Muscle layer of colon (tissue), 2 donors: ENCODE measurements around the gene PRKG2.

Experiments used
- H3K27ac ChIP-seq: one replicate; pipeline ENCODE4 v1.7.0; 2013; ENCODE audit warnings: low read depth, mild to moderate bottlenecking, low read length, moderate library complexity
- H3K27me3 ChIP-seq, 2 donors: one replicate each; pipeline ENCODE4 v1.7.0; 2013; ENCODE audit warnings: low read length in 2 of 2, mild to moderate bottlenecking in 2 of 2; ENCODE audit not compliant: insufficient read depth in 2 of 2, control insufficient read depth in 1 of 2
- H3K36me3 ChIP-seq: one replicate; pipeline ENCODE4 v1.7.0; 2013; ENCODE audit warnings: mild to moderate bottlenecking, low read length; ENCODE audit not compliant: insufficient read depth
- H3K4me1 ChIP-seq: one replicate; pipeline ENCODE4 v1.7.0; 2013; ENCODE audit warnings: mild to moderate bottlenecking, low read length; ENCODE audit not compliant: insufficient read depth
- H3K4me3 ChIP-seq, 2 donors: one replicate each; pipeline ENCODE4 v1.7.0; 2013; ENCODE audit warnings: low read length in 2 of 2, low read depth in 1 of 2, mild to moderate bottlenecking in 1 of 2, moderate library complexity in 1 of 2
- H3K9ac ChIP-seq: one replicate; pipeline ENCODE4 v1.7.0; 2013; ENCODE audit warnings: low read length
- H3K9me3 ChIP-seq: one replicate; pipeline ENCODE4 v1.7.0; 2013; ENCODE audit warnings: mild to moderate bottlenecking, low read length
- donor health status: abdominal sarcoma.
- donor health status: Adenocarcinoma of cecum.

PRKG2 gene

GRCh38 chr4:81214881-81215868, at the start of gene PRKG2:
Gene PRKG2, minus strand, starts transcription at chr4:81215222. Its CDS starts 10,175 bp downstream, at chr4:81205047.
- Histone ChIP-seq H3K27me3 (peaks cover 0 to 10% of the 10 kb centered on the region in 2 donors), H3K4me1 (no peaks in the 10 kb centered on the region), H3K9ac (no peak within 1 kb of the TSS), H3K4me3 (peak within 1 kb of the TSS; percentile 53 to 62), H3K9me3 (no peaks in the 10 kb centered on the region), H3K27ac (peak within 1 kb of the TSS; percentile 61), H3K36me3 (no peaks in the 10 kb centered on the region)

GRCh38 chr4:81260443-81261101, 45.5 kb upstream of the PRKG2 start:
- H3K4me3 ChIP-seq, result no peak overlapping the region
- no peaks in the 10 kb centered on the region for H3K27me3 ChIP-seq
- no peak overlapping the region for H3K9ac ChIP-seq
- no peaks in the 10 kb centered on the region for H3K4me1 ChIP-seq
- no peaks in the 10 kb centered on the region for H3K36me3 ChIP-seq
- no peak overlapping the region for H3K27ac ChIP-seq
- H3K9me3 ChIP-seq, result no peaks in the 10 kb centered on the region

GRCh38 chr4:81258841-81259550, 44.0 kb upstream of the PRKG2 start:
- no peaks in the 10 kb centered on the region for H3K9me3 ChIP-seq

GRCh38 chr4:81257816-81258215, 42.8 kb upstream of the PRKG2 start:
- Histone ChIP-seq H3K27me3 (no peaks in the 10 kb centered on the region), H3K36me3 (no peaks in the 10 kb centered on the region), H3K27ac (no peak overlapping the region), H3K9me3 (no peaks in the 10 kb centered on the region), H3K9ac (no peak overlapping the region), H3K4me3 (no peak overlapping the region), H3K4me1 (no peaks in the 10 kb centered on the region)

More at GRCh38 chr4:81258841-81259550, 44.0 kb upstream of the PRKG2 start:
- Histone ChIP-seq H3K27ac (no peak overlapping the region), H3K4me3 (no peak overlapping the region), H3K27me3 (no peaks in the 10 kb centered on the region), H3K9ac (no peak overlapping the region), H3K36me3 (no peaks in the 10 kb centered on the region), H3K4me1 (no peaks in the 10 kb centered on the region)

DNA sequence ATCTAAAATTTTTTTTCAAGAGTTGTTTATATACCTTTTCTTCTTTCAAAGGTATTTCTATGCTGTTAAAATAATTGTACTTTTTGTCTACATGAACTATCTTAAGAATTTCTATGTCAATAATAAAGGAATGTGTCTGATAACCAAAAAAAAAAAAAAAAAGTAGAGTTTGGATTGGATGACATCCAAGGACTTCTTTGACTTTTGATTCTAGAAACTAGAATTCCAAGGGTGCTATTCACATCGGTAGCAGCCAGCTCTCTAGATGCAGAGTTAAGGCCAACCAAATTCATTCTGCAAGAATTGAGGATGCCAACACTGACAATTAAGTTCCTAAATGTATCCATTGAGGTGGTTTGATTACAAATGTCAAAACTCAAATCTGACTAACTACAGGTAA, 42.0 kb upstream of the PRKG2 start:
- Histone ChIP-seq H3K4me1 (no peaks in the 10 kb centered on the region), H3K9me3 (no peaks in the 10 kb centered on the region), H3K9ac (no peak overlapping the region), H3K27me3 (no peaks in the 10 kb centered on the region), H3K27ac (no peak overlapping the region), H3K4me3 (no peak overlapping the region), H3K36me3 (no peaks in the 10 kb centered on the region)

- Histone ChIP-seq H3K27ac (no peak overlapping the region), H3K27me3 (no peaks in the 10 kb centered on the region), H3K9me3 (no peaks in the 10 kb centered on the region), H3K4me1 (no peaks in the 10 kb centered on the region), H3K36me3 (no peaks in the 10 kb centered on the region), H3K4me3 (no peak overlapping the region), H3K9ac (no peak overlapping the region)
These were observed 41.3 kb upstream of the PRKG2 start for GRCh38 chr4:81256059-81256970.

DNA sequence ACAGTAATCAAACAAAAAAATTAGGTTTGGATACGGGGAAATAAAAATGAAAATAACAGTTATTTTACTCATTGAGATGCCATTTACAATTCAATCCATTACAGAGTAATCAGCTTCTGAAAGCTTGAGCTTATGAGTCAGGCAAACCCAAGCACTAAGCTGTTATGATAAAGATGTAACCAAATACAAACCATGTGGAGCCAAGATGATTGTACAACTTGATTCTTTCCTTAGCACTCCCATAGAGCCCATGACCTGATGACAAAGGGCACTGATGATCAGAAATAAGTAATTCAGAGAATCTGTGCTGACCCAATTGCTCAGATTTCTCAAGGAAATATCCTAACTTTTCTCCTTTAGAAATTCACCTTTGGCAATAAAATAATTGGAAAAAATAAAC, 40.5 kb upstream of the PRKG2 start:
- no peaks in the 10 kb centered on the region for H3K27me3 ChIP-seq
- no peak overlapping the region for H3K9ac ChIP-seq
- no peaks in the 10 kb centered on the region for H3K36me3 ChIP-seq
- H3K4me1 ChIP-seq, result no peaks in the 10 kb centered on the region
- H3K4me3 ChIP-seq, result no peak overlapping the region
- no peaks in the 10 kb centered on the region for H3K9me3 ChIP-seq
- H3K27ac ChIP-seq, result no peak overlapping the region

DNA sequence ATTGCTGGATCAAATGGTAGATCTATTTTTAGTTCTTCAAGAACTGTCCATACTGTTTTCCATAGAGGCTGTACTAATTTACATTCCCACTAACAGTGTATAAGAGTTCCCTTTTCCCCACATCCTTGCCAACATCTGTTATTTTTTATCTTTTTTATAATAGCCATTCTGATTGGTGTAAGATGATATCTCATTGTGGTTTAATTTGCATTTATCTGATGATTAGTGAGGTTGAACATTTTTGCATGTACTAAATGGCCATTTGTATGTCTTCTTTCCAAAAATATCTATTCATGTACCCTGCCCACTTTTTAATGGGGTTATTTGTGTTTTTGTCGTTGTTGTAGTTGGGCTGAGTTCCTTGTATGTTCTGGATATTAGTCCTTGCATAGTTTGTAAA, 35.4 kb upstream of the PRKG2 start:
- H3K36me3 ChIP-seq, result no peaks in the 10 kb centered on the region
- H3K4me3 ChIP-seq, result no peak overlapping the region
- H3K4me1 ChIP-seq, result no peaks in the 10 kb centered on the region
- H3K9me3 ChIP-seq, result no peaks in the 10 kb centered on the region
- H3K9ac ChIP-seq, result no peak overlapping the region
- H3K27ac ChIP-seq, result no peak overlapping the region
- no peaks in the 10 kb centered on the region for H3K27me3 ChIP-seq

GRCh38 chr4:81245218-81246009, 30.4 kb upstream of the PRKG2 start:
- H3K4me3 ChIP-seq, result no peak overlapping the region
- no peaks in the 10 kb centered on the region for H3K36me3 ChIP-seq
- H3K9me3 ChIP-seq, result no peaks in the 10 kb centered on the region
- no peak overlapping the region for H3K27ac ChIP-seq
- H3K27me3 ChIP-seq, result no peaks in the 10 kb centered on the region
- no peaks in the 10 kb centered on the region for H3K4me1 ChIP-seq
- H3K9ac ChIP-seq, result no peak overlapping the region

GRCh38 chr4:81237791-81238190, 22.8 kb upstream of the PRKG2 start:
- Histone ChIP-seq H3K4me1 (no peaks in the 10 kb centered on the region), H3K4me3 (no peak overlapping the region), H3K36me3 (no peaks in the 10 kb centered on the region), H3K27ac (no peak overlapping the region), H3K27me3 (no peaks in the 10 kb centered on the region), H3K9ac (no peak overlapping the region), H3K9me3 (no peaks in the 10 kb centered on the region)
